Activated naive CD4-positive, alpha-beta T cell treated with anti-CD3 and anti-CD28 coated beads, Interleukin-2, amount 50 U/mL, for 24 hours (primary cell): ENCODE results near the gene CSMD2.

Source experiments
- H3K27ac Mint-ChIP-seq: one replicate; pipeline ENCODE4 v1.8.0; 2021; ENCODE audit warnings: mild to moderate bottlenecking, mixed read lengths
- H3K27me3 Mint-ChIP-seq: one replicate; pipeline ENCODE4 v1.8.0; 2021; ENCODE audit warnings: mixed read lengths
- H3K36me3 Mint-ChIP-seq: one replicate; pipeline ENCODE4 v1.8.0; 2021; ENCODE audit warnings: mixed read lengths
- H3K4me1 Mint-ChIP-seq: one replicate; pipeline ENCODE4 v1.8.0; 2021; ENCODE audit warnings: mixed read lengths
- H3K4me3 Mint-ChIP-seq: one replicate; pipeline ENCODE4 v1.8.0; 2021; ENCODE audit warnings: mild to moderate bottlenecking, mixed read lengths
- H3K9me3 Mint-ChIP-seq: one replicate; pipeline ENCODE4 v1.8.0; 2021; ENCODE audit warnings: mixed read lengths

The CSMD2 gene

DNA sequence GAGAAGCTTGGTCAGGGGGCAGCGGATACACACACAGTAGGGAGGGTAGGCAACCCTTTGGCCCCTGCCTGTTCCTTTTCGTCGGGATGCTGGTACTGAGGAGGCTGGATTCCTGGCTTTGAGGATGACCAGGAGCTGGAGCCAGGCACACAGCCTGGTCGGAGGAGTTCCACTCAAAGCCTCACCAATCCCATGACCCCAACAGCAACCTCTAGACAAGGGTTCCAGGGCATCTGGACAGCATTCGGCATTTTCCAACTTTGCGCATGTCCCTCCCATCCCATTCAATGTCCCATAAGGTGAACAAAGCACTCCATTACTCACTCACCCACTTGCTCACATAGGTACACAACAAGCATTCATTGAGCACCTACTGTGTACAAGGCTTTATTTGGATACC is 343.7 kb downstream of the CSMD2 start:
- H3K4me1 Mint-ChIP-seq: no peaks in the 10 kb centered on the region
- H3K4me3 Mint-ChIP-seq: no peak overlapping the region
- no peak overlapping the region for H3K27ac Mint-ChIP-seq
- no peaks in the 10 kb centered on the region for H3K36me3 Mint-ChIP-seq
- peaks cover 3% of the 10 kb centered on the region for H3K27me3 Mint-ChIP-seq
- no peaks in the 10 kb centered on the region for H3K9me3 Mint-ChIP-seq

DNA sequence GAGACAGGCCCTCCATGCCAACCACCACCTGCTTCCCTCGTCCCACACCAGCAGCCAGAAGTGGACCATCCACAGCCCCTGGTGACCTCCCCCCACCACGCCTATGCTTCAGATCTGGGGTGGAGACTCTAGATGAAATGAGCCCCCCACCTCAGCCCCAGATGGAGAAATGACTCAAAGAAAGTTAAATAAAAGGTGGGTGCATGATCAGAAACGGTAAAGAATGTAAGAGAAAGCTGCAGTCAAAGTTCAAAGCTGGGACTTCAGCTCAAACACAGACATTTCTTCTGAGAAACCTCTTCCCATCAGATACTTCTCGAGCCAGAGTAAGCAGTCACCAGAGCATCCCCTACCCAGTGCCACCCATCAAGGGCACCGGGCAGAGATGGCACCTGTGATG is 344.2 kb downstream of the CSMD2 start:
- Mint-ChIP-seq H3K36me3 (no peaks in the 10 kb centered on the region), H3K9me3 (no peaks in the 10 kb centered on the region), H3K4me1 (no peaks in the 10 kb centered on the region), H3K4me3 (no peak overlapping the region), H3K27me3 (peaks cover 3% of the 10 kb centered on the region), H3K27ac (no peak overlapping the region)

DNA sequence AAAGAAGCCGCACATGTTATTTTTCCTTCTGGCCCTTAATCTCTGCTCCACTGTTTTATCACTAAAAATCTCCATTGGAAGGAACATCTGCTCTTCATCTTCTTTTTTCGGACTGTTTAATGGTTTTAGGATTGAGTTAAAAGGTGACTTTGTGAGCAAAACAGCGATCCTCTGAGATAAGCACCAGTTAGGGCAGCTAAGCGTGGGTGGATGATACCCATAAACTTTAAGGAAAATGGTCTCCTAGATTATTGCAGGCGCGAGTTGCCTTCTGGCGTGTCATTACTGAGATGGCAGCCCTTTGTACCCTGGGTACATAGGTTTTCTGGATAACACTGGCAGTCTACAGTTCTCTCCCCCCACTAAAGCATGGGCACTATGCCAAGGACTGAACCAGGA is 345.1 kb downstream of the CSMD2 start:
- Mint-ChIP-seq H3K27me3 (peaks cover 2% of the 10 kb centered on the region), H3K27ac (no peak overlapping the region), H3K36me3 (no peaks in the 10 kb centered on the region), H3K4me1 (no peaks in the 10 kb centered on the region), H3K9me3 (no peaks in the 10 kb centered on the region), H3K4me3 (no peak overlapping the region)

DNA sequence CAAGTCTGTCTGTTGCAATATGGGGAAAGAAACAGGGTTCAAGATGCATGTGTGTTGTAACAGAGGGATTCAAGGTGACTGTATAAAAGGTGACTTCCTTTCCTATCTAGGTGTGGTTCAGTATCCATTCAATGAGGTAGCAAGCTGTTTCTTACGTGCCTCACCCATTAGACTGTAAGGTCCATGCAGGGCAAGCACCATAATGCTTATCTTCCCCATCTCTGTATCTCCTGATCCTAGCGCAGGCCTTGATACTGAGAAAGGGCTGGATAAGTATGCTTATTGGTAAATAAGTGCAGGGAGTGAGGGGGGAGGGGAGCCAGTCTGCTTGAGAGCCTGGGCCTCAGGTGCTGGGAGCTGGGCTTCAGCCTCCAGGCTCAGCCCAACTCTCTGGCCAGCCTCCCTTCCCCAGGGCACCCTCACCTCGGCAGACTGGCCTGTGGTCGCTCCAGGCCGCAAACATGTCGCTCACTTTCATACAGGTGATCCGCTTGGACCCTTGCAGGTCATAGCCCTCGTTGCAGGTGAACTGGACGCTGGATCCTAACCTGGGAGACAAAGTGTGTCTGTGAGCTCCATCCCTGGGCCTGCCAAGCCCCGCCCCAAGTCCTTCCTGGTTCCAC is 345.6 kb downstream of the CSMD2 start:
- no peaks in the 10 kb centered on the region for H3K9me3 Mint-ChIP-seq
- no peak overlapping the region for H3K27ac Mint-ChIP-seq
- H3K27me3 Mint-ChIP-seq: peaks cover 2% of the 10 kb centered on the region
- no peak overlapping the region for H3K4me3 Mint-ChIP-seq
- H3K36me3 Mint-ChIP-seq: no peaks in the 10 kb centered on the region
- no peaks in the 10 kb centered on the region for H3K4me1 Mint-ChIP-seq

DNA sequence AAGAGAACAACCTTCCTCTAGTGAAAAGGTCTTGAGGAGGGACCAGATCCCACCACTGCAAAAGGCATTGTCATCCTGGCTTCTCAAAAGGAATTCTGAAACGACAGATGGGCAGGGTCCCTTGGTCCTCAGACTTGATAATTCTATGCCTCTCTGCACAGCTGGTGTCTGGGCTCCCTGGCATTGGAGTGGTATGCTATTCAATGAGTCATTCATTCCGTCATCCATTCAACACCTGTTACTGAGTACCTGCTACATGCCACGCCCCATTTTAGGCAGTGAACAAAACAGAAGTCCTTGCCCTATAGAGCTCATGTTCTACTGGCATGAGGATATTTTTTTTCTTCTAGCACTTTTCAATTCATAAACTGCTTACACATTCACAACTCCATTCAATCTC is 347.0 kb downstream of the CSMD2 start:
- no peaks in the 10 kb centered on the region for H3K4me1 Mint-ChIP-seq
- H3K4me3 Mint-ChIP-seq: no peak overlapping the region
- peaks cover 2% of the 10 kb centered on the region for H3K27me3 Mint-ChIP-seq
- no peaks in the 10 kb centered on the region for H3K9me3 Mint-ChIP-seq
- no peak overlapping the region for H3K27ac Mint-ChIP-seq
- no peaks in the 10 kb centered on the region for H3K36me3 Mint-ChIP-seq

DNA sequence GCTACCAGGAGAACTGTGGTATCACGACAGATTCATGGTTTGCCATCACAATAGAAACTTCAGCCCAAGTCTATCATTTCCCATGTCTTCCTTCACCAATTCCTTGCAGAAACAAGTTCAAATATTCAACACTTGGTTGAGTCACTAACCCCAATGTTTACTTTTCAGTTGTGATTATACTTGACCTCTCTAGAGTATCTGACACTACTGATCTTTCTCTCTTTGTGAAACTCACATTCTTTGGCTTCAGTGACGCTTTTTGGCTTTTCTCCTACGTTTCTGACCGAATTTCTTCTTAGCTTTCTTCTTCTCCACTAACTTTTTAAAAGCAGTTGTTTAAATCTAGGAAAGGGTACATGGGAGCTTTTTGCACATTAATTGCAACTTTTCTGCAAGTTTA is 350.0 kb downstream of the CSMD2 start:
- Mint-ChIP-seq H3K27me3 (peaks cover 3% of the 10 kb centered on the region), H3K27ac (no peak overlapping the region), H3K4me3 (no peak overlapping the region), H3K4me1 (no peaks in the 10 kb centered on the region), H3K9me3 (no peaks in the 10 kb centered on the region), H3K36me3 (no peaks in the 10 kb centered on the region)

DNA sequence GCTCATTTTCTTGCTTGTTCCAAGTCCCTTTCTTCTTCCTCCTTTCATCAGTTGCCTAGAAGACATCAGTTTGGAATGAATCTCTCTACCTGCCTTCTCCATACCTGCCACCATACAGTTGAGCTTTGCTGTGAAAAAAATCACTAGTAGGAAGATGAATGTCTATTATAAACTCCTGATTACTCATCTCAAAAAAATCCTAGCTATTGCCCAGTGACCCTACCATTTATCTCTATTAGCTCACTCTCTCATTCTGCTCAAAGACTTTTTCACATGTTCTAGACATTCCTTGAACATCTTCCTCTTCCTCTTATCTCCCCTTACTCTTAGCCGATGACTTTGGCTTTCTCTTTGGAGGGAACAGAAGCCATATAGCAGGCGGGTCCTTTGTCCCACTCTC is 350.9 kb downstream of the CSMD2 start:
- H3K9me3 Mint-ChIP-seq: peaks cover 3% of the 10 kb centered on the region
- no peaks in the 10 kb centered on the region for H3K4me1 Mint-ChIP-seq
- no peak overlapping the region for H3K27ac Mint-ChIP-seq
- H3K36me3 Mint-ChIP-seq: no peaks in the 10 kb centered on the region
- H3K27me3 Mint-ChIP-seq: peaks cover 1% of the 10 kb centered on the region
- no peak overlapping the region for H3K4me3 Mint-ChIP-seq

DNA sequence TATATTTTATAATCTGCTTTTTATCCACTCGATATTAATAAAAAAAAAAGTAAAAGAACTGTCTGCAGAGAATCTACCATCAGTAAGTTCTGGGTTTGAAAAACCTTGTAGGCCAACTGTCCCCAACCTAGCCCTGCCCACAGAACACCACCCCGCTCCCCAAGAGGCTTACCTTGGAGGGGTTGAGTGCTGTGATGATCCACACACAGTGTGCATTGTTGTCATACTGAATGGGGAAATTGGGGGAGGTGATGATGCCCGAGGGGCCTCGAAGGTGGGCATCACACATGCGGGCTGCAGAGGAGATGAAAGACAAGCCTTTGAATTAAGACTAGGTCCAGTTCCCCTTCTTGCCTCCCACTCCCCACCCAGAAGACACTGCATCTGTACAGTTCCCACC is 354.5 kb downstream of the CSMD2 start:
- Mint-ChIP-seq H3K9me3 (peaks cover 27% of the 10 kb centered on the region), H3K4me3 (no peak overlapping the region), H3K4me1 (no peaks in the 10 kb centered on the region), H3K36me3 (peaks cover 2% of the 10 kb centered on the region), H3K27me3 (peaks cover 7% of the 10 kb centered on the region), H3K27ac (no peak overlapping the region)

DNA sequence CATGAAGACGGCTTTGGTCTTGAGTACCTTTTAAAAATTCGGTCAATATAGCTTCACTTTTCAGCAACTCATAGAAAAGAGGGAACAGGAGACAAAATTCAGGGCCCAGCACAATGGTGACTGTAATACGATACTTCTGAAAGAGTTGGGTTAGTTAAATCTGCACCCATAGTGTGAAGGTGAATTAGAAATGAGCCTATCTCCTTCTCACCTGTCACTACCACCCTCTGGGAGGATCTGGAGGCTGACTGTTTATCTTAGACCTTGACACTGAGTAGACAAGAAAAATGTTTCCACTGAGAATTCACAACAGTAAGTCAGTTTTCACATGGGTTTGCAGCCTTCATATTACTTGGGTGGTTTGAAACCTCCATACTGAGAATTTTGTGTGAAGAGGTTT is 359.0 kb downstream of the CSMD2 start:
- H3K27me3 Mint-ChIP-seq: peaks cover 7% of the 10 kb centered on the region
- peaks cover 27% of the 10 kb centered on the region for H3K9me3 Mint-ChIP-seq
- peaks cover 2% of the 10 kb centered on the region for H3K36me3 Mint-ChIP-seq
- H3K4me3 Mint-ChIP-seq: no peak overlapping the region
- no peak overlapping the region for H3K27ac Mint-ChIP-seq
- H3K4me1 Mint-ChIP-seq: no peaks in the 10 kb centered on the region

DNA sequence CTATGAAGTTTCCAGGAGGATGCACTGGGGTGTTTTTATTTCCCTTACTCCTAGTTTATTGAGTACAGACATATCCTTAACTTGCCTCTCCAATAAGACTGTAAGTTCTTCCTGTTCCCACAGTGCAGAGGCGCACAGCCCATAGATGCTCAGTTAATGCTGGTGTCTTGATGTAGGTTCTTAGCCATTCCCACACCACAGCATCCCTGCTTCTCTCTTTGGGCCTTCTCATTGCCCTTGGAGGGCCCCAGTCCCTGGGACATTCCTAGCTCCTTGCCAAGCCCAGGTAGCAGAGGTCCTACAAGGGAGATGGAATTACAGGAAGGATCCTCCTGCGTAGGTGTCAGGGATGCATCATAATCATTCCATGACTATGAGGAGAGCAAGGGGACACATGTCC is 362.8 kb downstream of the CSMD2 start:
- Mint-ChIP-seq H3K4me1 (no peaks in the 10 kb centered on the region), H3K36me3 (no peaks in the 10 kb centered on the region)

DNA sequence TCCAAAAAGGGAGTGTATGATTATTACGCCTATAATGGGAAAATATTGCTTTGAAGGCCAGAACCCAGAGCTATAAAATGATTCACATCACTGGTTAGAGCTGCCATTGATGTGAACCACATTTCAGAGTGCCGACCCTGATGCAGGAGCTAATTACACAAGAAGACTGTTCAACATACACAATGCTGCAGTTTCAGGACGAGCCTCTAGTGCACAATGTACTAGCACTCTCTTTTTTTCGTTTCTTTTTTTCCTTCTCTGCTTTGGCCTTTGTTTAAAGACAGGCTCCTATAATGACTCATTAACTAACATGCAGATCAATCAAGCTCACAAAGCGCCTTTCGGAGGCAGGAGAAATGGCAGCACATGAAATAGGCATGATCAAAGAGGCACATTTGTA is 367.2 kb downstream of the CSMD2 start:
- Mint-ChIP-seq H3K4me1 (no peaks in the 10 kb centered on the region), H3K36me3 (peaks cover 2% of the 10 kb centered on the region), H3K27ac (no peak overlapping the region), H3K4me3 (no peak overlapping the region), H3K9me3 (no peaks in the 10 kb centered on the region), H3K27me3 (peaks cover 4% of the 10 kb centered on the region)

More for the DNA sequence above, 362.8 kb downstream of the CSMD2 start:
- Mint-ChIP-seq H3K9me3 (peaks cover 7% of the 10 kb centered on the region), H3K27me3 (peaks cover 5% of the 10 kb centered on the region), H3K4me3 (no peak overlapping the region), H3K27ac (no peak overlapping the region)

DNA sequence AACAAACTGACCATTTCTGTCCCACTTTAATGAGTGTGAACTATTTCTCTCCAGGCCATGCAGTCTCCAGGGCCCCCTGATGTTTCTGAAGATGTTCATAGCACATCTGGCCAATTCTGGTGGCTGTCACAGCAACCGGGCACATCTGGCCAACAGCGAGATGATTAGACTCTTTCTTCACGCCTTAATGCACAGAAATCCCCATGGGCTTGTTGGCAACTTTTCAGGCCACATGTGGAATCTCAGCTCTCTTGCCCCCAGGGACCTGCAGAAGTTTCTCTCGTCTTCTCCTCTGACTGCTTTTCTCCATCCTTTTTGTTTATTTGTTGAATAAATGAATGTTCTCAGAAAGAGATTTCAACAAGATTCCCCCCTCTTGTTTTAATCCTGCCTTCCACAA is 372.4 kb downstream of the CSMD2 start:
- H3K27me3 Mint-ChIP-seq: peaks cover 5% of the 10 kb centered on the region
- no peak overlapping the region for H3K27ac Mint-ChIP-seq
- H3K36me3 Mint-ChIP-seq: peaks cover 2% of the 10 kb centered on the region
- H3K4me1 Mint-ChIP-seq: no peaks in the 10 kb centered on the region
- no peak overlapping the region for H3K4me3 Mint-ChIP-seq
- no peaks in the 10 kb centered on the region for H3K9me3 Mint-ChIP-seq

DNA sequence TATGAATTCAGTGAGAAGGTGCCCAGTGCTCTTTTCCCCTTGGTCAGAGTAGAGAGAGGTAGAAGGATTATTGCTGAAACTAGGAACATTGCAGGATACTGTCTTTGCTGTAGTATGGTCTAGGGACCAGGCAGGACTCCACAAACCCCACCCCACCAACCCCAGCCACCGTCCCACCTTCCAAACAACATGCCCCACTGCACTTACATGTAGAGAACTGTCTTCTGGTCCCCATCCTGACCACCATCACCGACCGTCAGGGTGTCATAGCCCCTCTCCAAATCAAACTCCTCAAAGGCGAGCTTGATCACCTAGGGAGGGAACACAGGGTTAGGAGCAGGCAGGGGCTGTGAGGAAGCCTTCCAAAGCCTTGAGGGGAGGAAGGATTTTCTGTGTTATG is 372.8 kb downstream of the CSMD2 start:
- Mint-ChIP-seq H3K36me3 (peaks cover 2% of the 10 kb centered on the region), H3K4me3 (no peak overlapping the region), H3K27me3 (peaks cover 5% of the 10 kb centered on the region), H3K4me1 (no peaks in the 10 kb centered on the region), H3K9me3 (no peaks in the 10 kb centered on the region), H3K27ac (no peak overlapping the region)

DNA sequence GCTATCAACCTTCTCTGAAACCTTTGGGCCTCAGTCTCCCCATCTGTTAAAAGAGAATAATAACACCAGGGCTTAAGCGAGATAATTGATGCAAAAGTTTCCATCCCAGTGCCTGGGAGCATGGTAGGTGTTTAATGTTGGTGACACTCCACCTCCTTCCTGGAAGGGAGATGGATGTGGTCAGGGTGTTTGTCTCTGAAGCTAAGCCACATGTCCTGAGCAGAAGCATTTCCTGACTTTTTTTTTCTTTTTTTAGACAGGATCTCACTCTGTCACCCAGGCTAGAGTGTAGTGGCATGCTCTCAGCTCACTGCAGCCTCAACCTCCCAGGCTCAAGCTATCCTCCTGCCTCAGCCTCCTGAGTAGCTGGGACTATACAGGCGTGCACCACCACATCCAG is 373.8 kb downstream of the CSMD2 start:
- Mint-ChIP-seq H3K27me3 (peaks cover 10% of the 10 kb centered on the region), H3K27ac (no peak overlapping the region), H3K4me3 (no peak overlapping the region), H3K9me3 (no peaks in the 10 kb centered on the region), H3K4me1 (no peaks in the 10 kb centered on the region), H3K36me3 (peaks cover 2% of the 10 kb centered on the region)

DNA sequence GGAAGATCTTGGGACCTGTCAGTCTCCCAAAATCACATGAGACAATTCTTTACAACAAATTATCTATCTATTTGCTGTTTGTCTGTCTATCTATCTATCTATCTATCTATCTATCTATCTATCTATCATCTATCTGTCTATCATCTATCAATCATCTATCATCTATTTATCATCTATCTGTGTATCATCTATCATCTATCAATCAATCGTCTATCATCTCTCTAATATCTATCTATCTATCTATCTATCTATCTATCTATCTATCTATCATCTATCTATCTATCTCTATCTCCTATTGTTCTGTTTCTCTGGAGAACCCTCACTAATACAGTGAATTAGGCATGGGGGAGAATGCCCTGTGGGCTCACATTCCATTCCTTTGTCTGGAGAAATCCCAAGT is 374.5 kb downstream of the CSMD2 start:
- Mint-ChIP-seq H3K9me3 (no peaks in the 10 kb centered on the region), H3K4me1 (no peaks in the 10 kb centered on the region)

DNA sequence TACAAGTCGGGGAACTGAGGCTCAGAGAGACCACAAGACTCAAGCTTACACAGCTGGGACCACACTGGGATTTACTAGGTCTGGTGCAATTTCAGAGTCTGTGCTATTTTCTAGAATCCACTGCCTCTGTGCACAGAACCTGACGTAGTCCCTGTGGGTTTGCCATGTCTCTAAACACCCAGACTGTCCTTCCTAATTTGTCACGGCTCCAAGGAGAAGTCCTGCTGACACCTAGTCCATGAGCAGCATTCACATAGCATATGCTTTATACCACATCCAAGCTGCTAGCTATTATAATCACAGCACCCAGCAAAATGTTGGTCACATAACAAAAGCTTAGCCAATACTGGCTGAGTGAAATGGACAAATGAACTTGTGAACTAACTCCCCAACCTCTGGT is 380.2 kb downstream of the CSMD2 start:
- H3K36me3 Mint-ChIP-seq: no peaks in the 10 kb centered on the region
- H3K9me3 Mint-ChIP-seq: no peaks in the 10 kb centered on the region
- peaks cover 5% of the 10 kb centered on the region for H3K27me3 Mint-ChIP-seq
- no peak overlapping the region for H3K4me3 Mint-ChIP-seq
- H3K4me1 Mint-ChIP-seq: no peaks in the 10 kb centered on the region
- H3K27ac Mint-ChIP-seq: no peak overlapping the region

More for the DNA sequence above, 374.5 kb downstream of the CSMD2 start:
- H3K4me3 Mint-ChIP-seq: no peak overlapping the region
- H3K27me3 Mint-ChIP-seq: peaks cover 10% of the 10 kb centered on the region
- H3K36me3 Mint-ChIP-seq: peaks cover 2% of the 10 kb centered on the region
- no peak overlapping the region for H3K27ac Mint-ChIP-seq

DNA sequence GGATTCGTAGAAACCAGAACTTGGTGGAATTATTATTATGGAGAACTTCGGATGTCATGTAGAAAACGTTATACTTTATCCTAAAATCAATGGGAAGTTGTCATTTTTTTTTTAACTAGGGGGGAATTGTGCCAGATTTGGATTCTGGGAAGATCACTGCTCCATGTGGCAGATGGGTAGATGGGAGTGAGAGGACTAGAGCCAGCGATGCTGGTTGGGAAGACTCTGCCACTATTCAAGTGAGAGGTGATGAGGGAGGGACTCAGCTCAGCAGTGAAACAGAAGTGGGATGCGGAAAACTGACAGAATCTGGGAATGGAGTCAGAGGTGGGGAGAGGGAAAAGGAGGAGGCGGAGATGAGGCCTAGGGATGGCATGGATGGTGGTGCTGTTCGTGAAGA is 382.3 kb downstream of the CSMD2 start:
- no peaks in the 10 kb centered on the region for H3K36me3 Mint-ChIP-seq
- H3K4me1 Mint-ChIP-seq: no peaks in the 10 kb centered on the region
- no peaks in the 10 kb centered on the region for H3K9me3 Mint-ChIP-seq
- H3K27me3 Mint-ChIP-seq: peaks cover 4% of the 10 kb centered on the region
- H3K4me3 Mint-ChIP-seq: no peak overlapping the region
- H3K27ac Mint-ChIP-seq: no peak overlapping the region
